ENCODE results near the gene ZCCHC24. TPM values are rescaled to one million over a fixed set of nuclear protein-coding genes. Genes with fewer than 3 reads are reported as not detected.

ZCCHC24 gene
- total RNA-seq, 1 donor, result 56.0 TPM

- no peak for DNase-seq (ENCODE audit: low read depth)
- peak; percentile 4 for TF ChIP-seq CTCF (IDR thresholded peaks at IDR 0.05; ENCODE audit: insufficient read depth, low read length)
- no peak overlapping the region for H3K4me3 ChIP-seq (ENCODE audit: low read depth, low read length)
Measured at GRCh38 chr10:79468015-79468560, 22.7 kb upstream of the ZCCHC24 start.

- no peak for TF ChIP-seq CTCF (IDR thresholded peaks at IDR 0.05; ENCODE audit: insufficient read depth, low read length)
- H3K4me3 ChIP-seq (ENCODE audit: low read depth, low read length), result no peak overlapping the region
- no peak for DNase-seq (ENCODE audit: low read depth)
Measured at GRCh38 chr10:79465341-79465740, 19.9 kb upstream of the ZCCHC24 start.

GRCh38 chr10:79463578-79464496, 18.4 kb upstream of the ZCCHC24 start:
- TF ChIP-seq CTCF (IDR thresholded peaks at IDR 0.05; ENCODE audit: insufficient read depth, low read length), result no peak
- no peak overlapping the region for H3K4me3 ChIP-seq (ENCODE audit: low read depth, low read length)
- DNase-seq (ENCODE audit: low read depth), result peak; percentile 73

GRCh38 chr10:79460687-79461086, 15.3 kb upstream of the ZCCHC24 start:
- no peak overlapping the region for H3K4me3 ChIP-seq (ENCODE audit: low read depth, low read length)
- TF ChIP-seq CTCF (IDR thresholded peaks at IDR 0.05; ENCODE audit: insufficient read depth, low read length), result no peak
- DNase-seq (ENCODE audit: low read depth), result no peak

GRCh38 chr10:79459243-79459642, 13.8 kb upstream of the ZCCHC24 start:
- DNase-seq (ENCODE audit: low read depth), result peak; percentile 50
- H3K4me3 ChIP-seq (ENCODE audit: low read depth, low read length), result no peak overlapping the region
- no peak for TF ChIP-seq CTCF (IDR thresholded peaks at IDR 0.05; ENCODE audit: insufficient read depth, low read length)

- DNase-seq (ENCODE audit: low read depth), result no peak
- TF ChIP-seq CTCF (IDR thresholded peaks at IDR 0.05; ENCODE audit: insufficient read depth, low read length), result no peak
- no peak overlapping the region for H3K4me3 ChIP-seq (ENCODE audit: low read depth, low read length)
Measured at GRCh38 chr10:79458483-79458882, 13.1 kb upstream of the ZCCHC24 start.
